Raji (cell line): ENCODE data around the gene PTMA.

Source experiments
- POLR2A ChIP-seq: IDR thresholded peaks from 2 replicates; pipeline ENCODE4 v1.6.1; 2011; ENCODE audit warnings: low read depth, low read length, control low read depth; ENCODE audit not compliant: insufficient read depth

The PTMA gene

GRCh38 chr2:231686192-231687100, 21.9 kb upstream of the PTMA start:
- no peak for TF ChIP-seq POLR2A

GRCh38 chr2:231687133-231687852, 21.0 kb upstream of the PTMA start:
- peak; percentile 68 for TF ChIP-seq POLR2A

GRCh38 chr2:231687961-231688360, 20.4 kb upstream of the PTMA start:
- no peak for TF ChIP-seq POLR2A

GRCh38 chr2:231688719-231689118, 19.6 kb upstream of the PTMA start:
- no peak for TF ChIP-seq POLR2A

GRCh38 chr2:231689124-231689893, 19.0 kb upstream of the PTMA start:
- no peak for TF ChIP-seq POLR2A

GRCh38 chr2:231691251-231691772, 17.0 kb upstream of the PTMA start:
- TF ChIP-seq POLR2A: no peak

GRCh38 chr2:231692847-231693246, 15.5 kb upstream of the PTMA start:
- TF ChIP-seq POLR2A: no peak

- no peak for TF ChIP-seq POLR2A
These were observed 14.4 kb upstream of the PTMA start for GRCh38 chr2:231693956-231694355.

GRCh38 chr2:231696004-231696367, 12.3 kb upstream of the PTMA start:
- TF ChIP-seq POLR2A: no peak

GRCh38 chr2:231699006-231699405, 9.3 kb upstream of the PTMA start:
- no peak for TF ChIP-seq POLR2A

GRCh38 chr2:231701456-231702373, 6.6 kb upstream of the PTMA start:
- no peak; the same call in 1 of the 2 replicates for TF ChIP-seq POLR2A

GRCh38 chr2:231704017-231704416, 4.3 kb upstream of the PTMA start:
- TF ChIP-seq POLR2A: no peak

GRCh38 chr2:231706731-231707624, 1.3 kb upstream of the PTMA start:
- TF ChIP-seq POLR2A: peak; percentile 67
